Ovary (tissue), 10 donors: ENCODE data around the gene CPXM1. TPM values are rescaled to one million over a fixed set of nuclear protein-coding genes. Genes with fewer than 3 reads are reported as not detected.

ENCODE experiments used
- DNase-seq, 5 donors: peaks; one replicate each; pipeline ENCODE4 v3.0.0-alpha.2; 2019 to 2020
- H3K27ac ChIP-seq, 2 donors: fragments of 200-600 bp; one replicate each; pipeline versions ENCODE4 v1.5.1 to v1.8.0; 2019 to 2022
- H3K27me3 ChIP-seq: fragments of 200-600 bp; one replicate; pipeline ENCODE4 v1.8.0; 2022
- H3K36me3 ChIP-seq: fragments of 200-600 bp; sonication (generic); one replicate; pipeline ENCODE4 v1.5.1; 2019
- H3K4me1 ChIP-seq: one replicate; pipeline ENCODE4 v1.8.1; 2013; ENCODE audit warnings: mild to moderate bottlenecking, moderate library complexity; ENCODE audit not compliant: insufficient read depth
- H3K4me3 ChIP-seq: fragments of 200-600 bp; sonication (generic); one replicate; pipeline ENCODE4 v1.5.1; 2017
- H3K9me3 ChIP-seq, 2 donors: fragments of 200-600 bp in 1 of 2; sonication (generic) in 1 of 2; one replicate each; pipeline versions ENCODE4 v1.5.1 to v1.8.1; 2013 to 2019; ENCODE audit warnings: mild to moderate bottlenecking in 1 of 2, moderate library complexity in 1 of 2
- CTCF ChIP-seq, 3 donors: fragments of 450-650 bp in 2 of 3; fragments of 200-600 bp in 1 of 3; IDR thresholded peaks; one replicate each; pipeline versions ENCODE4 v1.5.1 to v1.8.0; 2016 to 2022; ENCODE audit warnings: antibody characterized with exemption in 3 of 3, mild to moderate bottlenecking in 1 of 3
- EP300 ChIP-seq: sonication (generic); formaldehyde crosslinking; IDR thresholded peaks from one replicate; pipeline ENCODE4 v1.6.1; 2017; ENCODE audit warnings: antibody characterized with exemption
- POLR2A ChIP-seq: fragments of 450-650 bp; IDR thresholded peaks from one replicate; pipeline ENCODE4 v1.6.1; 2017; ENCODE audit warnings: antibody characterized with exemption, mild to moderate bottlenecking, moderate library complexity
- WGBS, 3 donors: extraction: QIAGEN DNeasy Blood & Tissue Kit in 1 of 3; methylation state at CpG; one replicate each; pipeline versions ENCODE4 v1.1.5 to v1.1.7; 2013 to 2017; 5-methylcytosine and 5-hydroxymethylcytosine counted together
- intact Hi-C, 4 donors: fragments of 100-400 bp; cut with DNase I; formaldehyde crosslinking; loops; one replicate each; pipeline versions ENCODE4 v1.11.0 to v1.15.1; 2022 to 2023
- long read RNA-seq, 3 donors: library from polyadenylated mRNA in 2 of 3; unstranded in 2 of 3; transcript quantifications; one replicate each; pipeline ENCODE4 v2.0.0 and lab custom pipeline, GENCODE V29; 2021 to 2026
- polyA plus RNA-seq, 2 donors: library from polyadenylated mRNA; stranded (reverse); fragments of 200-250 nt in 1 of 2; fragments of 350-450 nt in 1 of 2; fragmentation: Illumina TruSeq in 1 of 2; extraction: RNeasy Lipid Tissue Mini Kit (QIAGEN cat#74804) in 1 of 2; gene quantifications; one replicate each; pipeline ENCODE4 v1.2.3, GENCODE V29; 2013 to 2014
- total RNA-seq, 7 donors: library from RNA; depleted of rRNA in 2 of 7; stranded (reverse); fragments of >200 nt in 2 of 7; fragmentation: NEBNext Ultra II Directional in 3 of 7; extraction: Animal tissue kit (Norgen Biotek cat#: 25700) in 3 of 7; gene quantifications; one replicate each; pipeline versions ENCODE4 v1.1.0 to v1.2.4, GENCODE V29; 2016 to 2023
- donor health status: DM: no; HTN: no; CAD: no; lungs with moderate emphysema.
- donor health status: DM: no; HTN: no; CAD: no.
- donor health status: Bipolar disorder and iron deficiency.
- donor health status: DM: yes; HTN: yes; CAD: no.
- donor health status: DM: no; HTN: no; CAD: no.
- donor health status: DM: yes; HTN: yes; CAD: no.

The CPXM1 gene
- 10 to 100 TPM in 4 of 7 donors, 1 to 10 TPM in 2, under 1 TPM in 1; 0.86 to 50.8 (median 28.1) TPM for total RNA-seq
- 10 to 100 TPM; 28.0 to 50.9 TPM for polyA plus RNA-seq
- long read RNA-seq, donor 1, transcript CPXM1-201 (14 exons, 2,391 nt) = major isoform, 24 of 35 reads
- long read RNA-seq, donor 1, partial matches to known transcripts = 3 of 35 reads
- long read RNA-seq, donor 1, other reads (novel, unspliced or antisense) = 8 of 35 reads
- long read RNA-seq, donor 2, transcript CPXM1-201 (14 exons, 2,391 nt) = major isoform, 45 of 59 reads
- long read RNA-seq, donor 2, partial matches to known transcripts = 6 of 59 reads
- long read RNA-seq, donor 2, other reads (novel, unspliced or antisense) = 8 of 59 reads
- long read RNA-seq, donor 3, transcript CPXM1-201 (14 exons, 2,391 nt) = major isoform, 154 of 222 reads
- long read RNA-seq, donor 3, partial matches to known transcripts = 23 of 222 reads
- long read RNA-seq, donor 3, other reads (novel, unspliced or antisense) = 45 of 222 reads

- 6 to 22% (median 7%) methylated on average over 18 to 52 of the region's 52 CpGs for WGBS, 3 donors
Observed at GRCh38 chr20:2800521-2801285, at the start of gene CPXM1. TSS of gene CPXM1 (minus strand) at chr20:2800627. CDS start at chr20:2800572, 55 bp downstream.

GRCh38 chr20:2849529-2849928, 49.1 kb upstream of the CPXM1 start:
- no peak for DNase-seq
- intact Hi-C loops = loop anchor here in 1 of 4 donors (10.0 kb wide), 1 partner anchor 155 kb away; the partner anchor contains the start of gene EBF4
- Histone ChIP-seq H3K4me3 (no peak overlapping the region), H3K36me3 (no peaks in the 10 kb centered on the region), H3K27ac (no peak overlapping the region), H3K27me3 (no peaks in the 10 kb centered on the region), H3K4me1 (no peaks in the 10 kb centered on the region), H3K9me3 (no peaks in the 10 kb centered on the region)
- WGBS, 3 donors = 86 to 88% (median 87%) methylated on average over 4 of the region's 4 CpGs
- TF ChIP-seq EP300 = no peak
- no peak for TF ChIP-seq CTCF (IDR thresholded peaks at IDR 0.05)
- no peak for TF ChIP-seq POLR2A

More at GRCh38 chr20:2800521-2801285, at the start of gene CPXM1:
- H3K27ac ChIP-seq = no peak within 1 kb of the TSS
- H3K27me3 ChIP-seq = no peaks in the 10 kb centered on the region
- TF ChIP-seq CTCF (IDR thresholded peaks at IDR 0.05) (no peak), POLR2A (no peak), EP300 (no peak)
- intact Hi-C loops = no loop called here
- H3K4me3 ChIP-seq = peak within 1 kb of the TSS; percentile 29
- no peak for DNase-seq
- H3K36me3 ChIP-seq = no peaks in the 10 kb centered on the region
- peaks cover 7% of the 10 kb centered on the region for H3K4me1 ChIP-seq
- H3K9me3 ChIP-seq = no peaks in the 10 kb centered on the region

- H3K27ac ChIP-seq = no peak overlapping the region
- H3K4me3 ChIP-seq = no peak overlapping the region
- H3K9me3 ChIP-seq = no peaks in the 10 kb centered on the region
- no peaks in the 10 kb centered on the region for H3K4me1 ChIP-seq
- intact Hi-C loops = loop anchor here in 1 of 4 donors (10.0 kb wide), 1 partner anchor 153 kb away; the partner anchor contains the start of gene EBF4
- TF ChIP-seq CTCF (IDR thresholded peaks at IDR 0.05) = no peak
- TF ChIP-seq POLR2A = no peak
- TF ChIP-seq EP300 = no peak
- H3K36me3 ChIP-seq = no peaks in the 10 kb centered on the region
- WGBS, 3 donors = 88 to 92% (median 91%) methylated on average over 4 of the region's 4 CpGs
- DNase-seq = no peak
- no peaks in the 10 kb centered on the region for H3K27me3 ChIP-seq
Observed at GRCh38 chr20:2847802-2848201, 47.4 kb upstream of the CPXM1 start.

GRCh38 chr20:2846698-2847097, 46.3 kb upstream of the CPXM1 start:
- H3K27ac ChIP-seq = no peak overlapping the region
- no peak for TF ChIP-seq CTCF (IDR thresholded peaks at IDR 0.05)
- no peak for TF ChIP-seq POLR2A
- no peak for TF ChIP-seq EP300
- no peaks in the 10 kb centered on the region for H3K4me1 ChIP-seq
- no peaks in the 10 kb centered on the region for H3K9me3 ChIP-seq
- no peak overlapping the region for H3K4me3 ChIP-seq
- intact Hi-C loops = loop anchor here in 1 of 4 donors (10.0 kb wide), 1 partner anchor 152 kb away; the partner anchor contains the start of gene EBF4
- H3K27me3 ChIP-seq = no peaks in the 10 kb centered on the region
- 83 to 93% (median 87%) methylated on average over 5 of the region's 5 CpGs for WGBS, 3 donors
- DNase-seq = no peak
- H3K36me3 ChIP-seq = no peaks in the 10 kb centered on the region
